GM12874 (cell line): Measurements from ENCODE around the gene DNAH1.

ENCODE experiments used
- CTCF ChIP-seq: IDR thresholded peaks from 2 replicates; pipeline ENCODE4 v1.5.1; 2011; ENCODE audit warnings: low read depth, mild to moderate bottlenecking, control low read depth, low read length, moderate library complexity; ENCODE audit not compliant: insufficient read depth

DNAH1 gene

GRCh38 chr3:52388933-52389332 lies 72.8 kb downstream of the DNAH1 start:
- peak; percentile 13; the same call in 1 of the 2 replicates for TF ChIP-seq CTCF

DNA sequence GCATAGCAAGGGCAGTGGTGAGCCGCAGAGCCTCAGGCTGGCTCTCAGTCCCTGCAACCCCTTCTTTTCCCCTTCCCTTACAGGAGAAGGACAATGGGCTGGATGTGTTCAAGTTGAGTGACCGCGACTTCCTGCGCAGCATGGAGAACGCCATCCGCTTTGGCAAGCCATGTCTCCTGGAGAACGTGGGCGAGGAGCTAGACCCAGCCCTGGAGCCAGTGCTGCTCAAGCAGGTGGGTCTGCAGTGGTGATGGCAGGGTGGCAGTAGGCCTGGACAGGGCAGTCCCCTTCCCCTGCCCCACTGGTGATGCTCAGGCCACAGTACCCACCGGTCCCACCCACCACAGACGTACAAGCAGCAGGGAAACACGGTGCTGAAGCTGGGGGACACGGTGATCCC lies 75.0 kb downstream of the DNAH1 start:
- no peak for TF ChIP-seq CTCF

DNA sequence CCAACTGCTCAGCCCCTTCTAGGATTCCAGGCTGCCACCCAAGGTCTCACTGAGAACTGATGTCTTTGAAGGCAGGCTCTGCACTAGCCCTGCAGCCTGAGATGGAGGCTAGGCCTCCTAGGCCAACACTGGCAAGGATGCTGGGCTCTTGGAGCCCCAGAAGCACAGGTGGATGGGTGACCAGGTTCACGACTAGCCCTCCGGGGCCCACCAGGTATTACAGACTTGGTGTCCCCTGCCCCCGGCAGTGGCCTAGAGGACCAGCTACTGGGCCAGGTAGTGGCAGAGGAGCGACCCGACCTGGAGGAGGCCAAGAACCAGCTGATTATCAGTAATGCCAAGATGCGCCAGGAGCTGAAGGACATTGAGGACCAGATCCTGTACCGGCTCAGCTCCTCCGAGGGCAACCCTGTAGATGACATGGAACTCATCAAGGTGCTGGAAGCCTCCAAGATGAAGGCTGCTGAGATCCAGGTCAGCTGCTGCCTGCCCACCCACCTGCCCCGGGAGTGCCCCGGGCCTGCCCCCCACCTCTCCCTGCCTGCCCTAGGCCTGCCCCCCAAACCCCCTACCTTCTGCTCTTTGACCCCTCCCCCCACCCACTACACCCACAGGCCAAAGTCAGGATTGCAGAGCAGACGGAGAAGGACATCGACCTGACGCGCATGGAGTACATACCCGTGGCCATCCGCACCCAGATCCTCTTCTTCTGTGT lies 76.3 kb downstream of the DNAH1 start:
- TF ChIP-seq CTCF = no peak

DNA sequence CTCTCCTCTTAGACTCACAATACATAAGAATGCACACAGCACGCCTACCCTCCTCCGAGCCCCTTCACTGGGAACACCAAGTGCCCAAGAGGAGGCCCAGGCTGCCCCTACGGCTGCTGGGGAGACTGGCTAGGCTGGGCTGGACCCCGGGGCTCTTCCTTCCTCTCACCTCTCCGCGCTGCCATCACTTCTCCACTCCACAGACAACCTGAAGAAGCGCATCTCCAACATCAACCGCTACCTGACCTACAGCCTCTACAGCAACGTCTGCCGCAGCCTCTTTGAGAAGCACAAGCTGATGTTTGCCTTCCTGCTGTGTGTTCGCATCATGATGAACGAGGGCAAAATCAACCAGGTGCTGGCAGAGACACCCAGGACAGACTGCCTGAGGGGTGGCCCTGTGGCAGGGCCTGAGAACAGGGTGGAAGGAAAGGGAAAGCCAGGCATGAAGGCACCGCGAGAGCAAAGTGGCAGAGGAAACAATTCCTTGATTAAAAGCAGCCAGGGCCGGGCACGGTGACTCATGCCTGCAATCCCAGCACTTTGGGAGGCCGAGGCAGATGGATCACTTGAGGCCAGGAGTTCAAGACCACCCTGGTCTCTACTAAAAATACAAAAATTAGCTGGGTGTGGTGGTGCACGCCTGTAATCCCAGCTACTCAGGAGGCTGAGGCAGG lies 77.2 kb downstream of the DNAH1 start:
- TF ChIP-seq CTCF = no peak

GRCh38 chr3:52393959-52394670 lies 78.0 kb downstream of the DNAH1 start:
- no peak for TF ChIP-seq CTCF

- TF ChIP-seq CTCF = no peak
Measured at GRCh38 chr3:52394751-52395502, 78.8 kb downstream of the DNAH1 start.

DNA sequence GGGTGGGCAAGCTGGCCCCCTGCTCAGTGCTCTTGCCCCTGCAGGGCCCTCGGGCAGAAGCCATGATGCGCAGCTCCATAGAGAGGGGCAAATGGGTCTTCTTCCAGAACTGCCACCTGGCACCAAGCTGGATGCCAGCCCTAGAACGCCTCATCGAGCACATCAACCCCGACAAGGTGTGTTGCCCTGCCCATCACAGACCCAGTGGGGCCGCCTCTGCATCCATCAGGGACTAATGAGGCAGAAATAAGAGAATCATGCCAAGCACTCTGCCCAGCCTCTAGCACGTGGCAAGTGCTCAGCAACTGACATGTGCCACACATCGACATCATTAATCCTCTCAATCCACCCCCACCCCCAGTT lies 79.4 kb downstream of the DNAH1 start:
- no peak for TF ChIP-seq CTCF
